ENCODE measurements around the gene THAP10. TPM values are rescaled to one million over a fixed set of nuclear protein-coding genes. Genes with fewer than 3 reads are reported as not detected.
A peak's percentile ranks its signal among the peaks of the same experiment; 100 is the strongest.

Gene THAP10
- polyA plus RNA-seq, 2 of the 4 experiments (the other 2 are of a cell fraction), result 6.8 to 9.4 TPM

DNA sequence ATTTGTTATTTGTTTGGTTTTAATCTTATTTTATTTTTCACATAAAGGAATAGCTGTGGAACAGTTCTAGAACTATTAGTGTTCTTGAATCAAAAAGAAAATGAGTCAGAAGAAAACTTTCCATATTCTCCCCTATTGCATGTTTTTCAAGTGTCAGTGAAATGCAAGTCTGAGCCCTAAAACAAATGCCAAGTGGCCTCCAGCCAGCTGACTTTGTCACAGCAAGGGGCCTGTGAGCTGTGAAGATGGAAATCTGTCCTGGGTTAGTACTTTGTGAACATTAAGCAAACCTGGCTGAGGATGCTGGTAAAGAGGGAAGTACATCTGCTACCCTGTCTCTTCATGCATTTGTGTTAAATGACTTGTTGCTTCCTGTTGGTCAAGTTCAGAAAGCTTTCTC lies 14.6 kb upstream of the THAP10 start:
- no peak for DNase-seq (ENCODE audit: low read depth in 1 of 2, low spot score in 1 of 2)
- Histone ChIP-seq H3K4me1 (peaks cover 8% of the 10 kb centered on the region; the same call in 2 of the 3 replicates), H3K9me3 (peaks cover 23% of the 10 kb centered on the region), H3K27ac (no peak overlapping the region), H3K4me2 (no peak overlapping the region), H3K4me3 (no peak overlapping the region)
- peak; percentile 39 for FAIRE-seq
- ChIA-PET CTCF (interaction anchor here (0.9 to 1.8 kb wide), 4 partner anchors 32 to 537 kb away, joined by 3 to 5 read pairs (median 4); no protein-coding TSS in a partner anchor), POLR2A (no interaction called here)
- ATAC-seq, result no peak
- TF ChIP-seq TP53 (CRISPR knock-in tag; IDR thresholded peaks at IDR 0.05) (no peak), RCOR1 (IDR thresholded peaks at IDR 0.05; ENCODE audit: low read depth, low read length) (no peak)
- TF ChIP-seq, protein P1, sequence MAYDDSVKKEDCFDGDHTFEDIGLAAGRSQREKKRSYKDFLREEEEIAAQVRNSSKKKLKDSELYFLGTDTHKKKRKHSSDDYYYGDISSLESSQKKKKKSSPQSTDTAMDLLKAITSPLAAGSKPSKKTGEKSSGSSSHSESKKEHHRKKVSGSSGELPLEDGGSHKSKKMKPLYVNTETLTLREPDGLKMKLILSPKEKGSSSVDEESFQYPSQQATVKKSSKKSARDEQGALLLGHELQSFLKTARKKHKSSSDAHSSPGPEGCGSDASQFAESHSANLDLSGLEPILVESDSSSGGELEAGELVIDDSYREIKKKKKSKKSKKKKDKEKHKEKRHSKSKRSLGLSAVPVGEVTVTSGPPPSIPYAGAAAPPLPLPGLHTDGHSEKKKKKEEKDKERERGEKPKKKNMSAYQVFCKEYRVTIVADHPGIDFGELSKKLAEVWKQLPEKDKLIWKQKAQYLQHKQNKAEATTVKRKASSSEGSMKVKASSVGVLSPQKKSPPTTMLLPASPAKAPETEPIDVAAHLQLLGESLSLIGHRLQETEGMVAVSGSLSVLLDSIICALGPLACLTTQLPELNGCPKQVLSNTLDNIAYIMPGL (CRISPR knock-in tag; IDR thresholded peaks at IDR 0.05; ENCODE audit: borderline replicate concordance), result no peak

DNA sequence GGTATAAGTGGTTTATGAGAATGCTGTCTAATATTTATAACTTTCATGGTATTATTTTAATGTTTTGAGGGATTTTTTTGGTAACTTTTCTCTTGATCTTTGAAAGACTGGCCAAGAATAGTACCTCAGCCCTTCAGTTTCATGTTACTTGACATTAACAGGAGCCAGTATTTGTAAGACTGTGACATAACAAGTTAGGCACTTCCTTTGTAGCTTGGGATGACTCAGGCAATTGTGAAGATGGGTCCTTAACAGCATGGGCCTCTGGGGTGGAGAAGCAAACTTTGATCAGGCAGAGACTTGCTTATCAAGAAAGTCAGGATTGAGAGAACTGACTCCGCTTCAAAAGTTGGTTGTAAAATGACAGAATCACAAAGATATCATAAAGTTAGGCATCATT lies 9.9 kb upstream of the THAP10 start:
- no peak overlapping the region for H3K4me3 ChIP-seq
- ATAC-seq (peak; percentile 30 to 68; a peak in 4 of 6 replicates), FAIRE-seq (peak; percentile 81), DNase-seq (ENCODE audit: low read depth in 1 of 2, low spot score in 1 of 2) (peak in 1 of 2 experiments; percentile 63)
- peaks cover 9% of the 10 kb centered on the region; the same call in 2 of the 3 replicates for H3K4me1 ChIP-seq
- H3K9me3 ChIP-seq, result peaks cover 4% of the 10 kb centered on the region
- CTCF ChIA-PET, result no interaction called here
- 0 out of 3 replicates have a peak overlapping the region, but pooled peaks have one; percentile 3 for H3K4me2 ChIP-seq
- POLR2A ChIA-PET, result no interaction called here
- peak overlapping the region in 1 of 2 experiments; percentile 42; a peak in 3 of 6 replicates for H3K27ac ChIP-seq
- 97% methylated on average over 1 of the region's 1 CpG for WGBS (ENCODE audit: missing lambda C conversion rate)
- TF ChIP-seq PHF8 (IDR thresholded peaks at IDR 0.05; ENCODE audit: borderline replicate concordance, low read depth) (no peak), MAFK (IDR thresholded peaks at IDR 0.05; ENCODE audit: partially characterized antibody) (peak; percentile 13)

DNA sequence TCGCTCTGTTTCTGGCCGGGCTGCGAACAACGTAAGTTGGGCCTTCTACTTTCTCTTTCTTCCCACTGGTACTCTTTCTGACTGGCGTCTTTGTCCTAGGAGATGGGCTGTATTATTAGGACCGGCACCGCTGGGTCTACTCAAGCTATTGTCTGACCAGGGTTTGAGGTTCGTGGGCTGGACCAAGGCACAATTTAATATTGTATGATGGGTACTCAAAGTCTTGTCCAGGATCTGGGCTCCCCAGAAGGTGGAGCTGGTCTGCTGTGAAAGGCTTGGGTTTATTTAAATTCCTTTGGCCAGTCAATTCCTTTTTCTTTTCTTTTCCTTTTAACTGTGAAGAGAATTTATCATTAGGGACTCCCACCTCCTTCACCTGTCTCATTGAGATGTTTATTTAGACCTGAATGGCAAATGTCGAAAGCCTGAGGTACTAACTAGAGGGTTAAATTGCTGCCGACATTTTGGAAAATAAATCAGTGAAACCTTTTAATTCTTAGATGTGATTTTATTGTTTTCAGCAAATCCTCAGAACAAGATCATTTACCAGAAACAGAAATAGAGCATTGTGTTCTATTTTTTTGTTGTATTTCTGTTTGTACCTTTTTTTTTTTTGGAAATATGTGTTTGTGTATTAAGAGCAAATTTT lies 803 bp upstream of the THAP10 start:
- TF ChIP-seq RAD21 (conservative IDR thresholded peaks at IDR 0.05 in 1 of 2, IDR thresholded peaks at IDR 0.05 in 1 of 2) (peak; percentile 83 to 85), KDM5A (IDR thresholded peaks at IDR 0.05) (peak; percentile 90), SMC3 (IDR thresholded peaks at IDR 0.05) (peak; percentile 71), HEYL (CRISPR knock-in tag; IDR thresholded peaks at IDR 0.05) (no peak), KDM1A (IDR thresholded peaks at IDR 0.05; ENCODE audit: low read depth) (0 out of 2 replicates have a peak, but pooled peaks have one; percentile 4), EHF (CRISPR knock-in tag; IDR thresholded peaks at IDR 0.05) (no peak)
- TF ChIP-seq, protein P2, sequence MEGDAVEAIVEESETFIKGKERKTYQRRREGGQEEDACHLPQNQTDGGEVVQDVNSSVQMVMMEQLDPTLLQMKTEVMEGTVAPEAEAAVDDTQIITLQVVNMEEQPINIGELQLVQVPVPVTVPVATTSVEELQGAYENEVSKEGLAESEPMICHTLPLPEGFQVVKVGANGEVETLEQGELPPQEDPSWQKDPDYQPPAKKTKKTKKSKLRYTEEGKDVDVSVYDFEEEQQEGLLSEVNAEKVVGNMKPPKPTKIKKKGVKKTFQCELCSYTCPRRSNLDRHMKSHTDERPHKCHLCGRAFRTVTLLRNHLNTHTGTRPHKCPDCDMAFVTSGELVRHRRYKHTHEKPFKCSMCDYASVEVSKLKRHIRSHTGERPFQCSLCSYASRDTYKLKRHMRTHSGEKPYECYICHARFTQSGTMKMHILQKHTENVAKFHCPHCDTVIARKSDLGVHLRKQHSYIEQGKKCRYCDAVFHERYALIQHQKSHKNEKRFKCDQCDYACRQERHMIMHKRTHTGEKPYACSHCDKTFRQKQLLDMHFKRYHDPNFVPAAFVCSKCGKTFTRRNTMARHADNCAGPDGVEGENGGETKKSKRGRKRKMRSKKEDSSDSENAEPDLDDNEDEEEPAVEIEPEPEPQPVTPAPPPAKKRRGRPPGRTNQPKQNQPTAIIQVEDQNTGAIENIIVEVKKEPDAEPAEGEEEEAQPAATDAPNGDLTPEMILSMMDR (IDR thresholded peaks at IDR 0.05), result peak; percentile 85
- DNase-seq (ENCODE audit: low read depth in 1 of 2, low spot score in 1 of 2) (peak; percentile 40 to 72), FAIRE-seq (peak; percentile 95), ATAC-seq (peak; percentile 64 to 72)
- H3K4me3 ChIP-seq, result peak overlapping the region; percentile 73
- ChIA-PET CTCF (interaction anchor here (0.6 to 2.9 kb wide), 27 partner anchors 8 to 1263 kb away, joined by 3 to 12 read pairs (median 3); partner anchors contain the start of gene THSD4), POLR2A (interaction anchor here (0.9 kb wide), 1 partner anchor 41 kb away, joined by 3 read pairs; no protein-coding TSS in a partner anchor)
- 5% methylated on average over 10 of the region's 10 CpGs for WGBS (ENCODE audit: missing lambda C conversion rate)
- no peaks in the 10 kb centered on the region for H3K9me3 ChIP-seq
- peak overlapping the region; percentile 85 to 91 for H3K27ac ChIP-seq
- peak overlapping the region; percentile 68 for H3K4me2 ChIP-seq
- peaks cover 12% of the 10 kb centered on the region for H3K4me1 ChIP-seq

DNA sequence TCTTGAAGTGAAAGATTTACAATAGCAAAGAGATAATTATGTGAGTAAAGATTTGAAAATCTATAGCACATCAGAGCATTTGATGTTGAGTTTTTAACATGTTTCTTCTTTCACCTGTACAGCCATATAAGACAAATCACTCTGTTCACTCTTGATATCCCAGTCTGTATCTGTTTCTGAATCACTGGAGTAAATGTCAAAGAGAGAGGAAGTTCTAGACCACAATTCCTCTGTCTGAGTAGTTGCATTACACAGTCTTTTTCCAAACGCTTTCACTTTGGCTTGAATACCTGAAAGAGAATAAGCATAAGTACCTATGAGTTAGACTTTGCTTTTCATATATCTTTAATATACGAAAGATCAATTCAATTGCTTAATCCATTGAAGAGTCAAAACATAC lies 9.9 kb downstream of the THAP10 start:
- DNase-seq (ENCODE audit: low read depth in 1 of 2, low spot score in 1 of 2) (no peak), FAIRE-seq (peak; percentile 86), ATAC-seq (no peak)
- no peak overlapping the region for H3K27ac ChIP-seq
- no peaks in the 10 kb centered on the region for H3K9me3 ChIP-seq
- CTCF ChIA-PET, result interaction anchor here (0.8 to 8.3 kb wide), 5 partner anchors 8 to 919 kb away, joined by 3 to 56 read pairs (median 3); no protein-coding TSS in a partner anchor
- no peaks in the 10 kb centered on the region for H3K4me1 ChIP-seq
- POLR2A ChIA-PET, result no interaction called here
- no peak overlapping the region for H3K4me3 ChIP-seq
- no peak overlapping the region for H3K4me2 ChIP-seq
- 87% methylated on average over 2 of the region's 2 CpGs for WGBS (ENCODE audit: missing lambda C conversion rate)
- TF ChIP-seq, protein P3, sequence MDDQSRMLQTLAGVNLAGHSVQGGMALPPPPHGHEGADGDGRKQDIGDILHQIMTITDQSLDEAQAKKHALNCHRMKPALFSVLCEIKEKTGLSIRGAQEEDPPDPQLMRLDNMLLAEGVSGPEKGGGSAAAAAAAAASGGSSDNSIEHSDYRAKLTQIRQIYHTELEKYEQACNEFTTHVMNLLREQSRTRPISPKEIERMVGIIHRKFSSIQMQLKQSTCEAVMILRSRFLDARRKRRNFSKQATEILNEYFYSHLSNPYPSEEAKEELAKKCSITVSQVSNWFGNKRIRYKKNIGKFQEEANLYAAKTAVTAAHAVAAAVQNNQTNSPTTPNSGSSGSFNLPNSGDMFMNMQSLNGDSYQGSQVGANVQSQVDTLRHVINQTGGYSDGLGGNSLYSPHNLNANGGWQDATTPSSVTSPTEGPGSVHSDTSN (IDR thresholded peaks at IDR 0.05), result no peak
- TF ChIP-seq JUNB (IDR thresholded peaks at IDR 0.05), result no peak
- no peak for TF ChIP-seq SMC3 (IDR thresholded peaks at IDR 0.05)
- TF ChIP-seq, protein P4, sequence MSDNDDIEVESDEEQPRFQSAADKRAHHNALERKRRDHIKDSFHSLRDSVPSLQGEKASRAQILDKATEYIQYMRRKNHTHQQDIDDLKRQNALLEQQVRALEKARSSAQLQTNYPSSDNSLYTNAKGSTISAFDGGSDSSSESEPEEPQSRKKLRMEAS (IDR thresholded peaks at IDR 0.05), result no peak
- no peak for TF ChIP-seq RCOR1 (IDR thresholded peaks at IDR 0.05; ENCODE audit: low read depth, low read length)
- no peak for TF ChIP-seq HOXA7 (CRISPR knock-in tag; IDR thresholded peaks at IDR 0.05)
- no peak for TF ChIP-seq HOXB13 (CRISPR knock-in tag; IDR thresholded peaks at IDR 0.05; ENCODE audit: low read depth)
- TF ChIP-seq JUN (IDR thresholded peaks at IDR 0.05), result no peak
- no peak for TF ChIP-seq FOSL2 (IDR thresholded peaks at IDR 0.05)
- no peak for TF ChIP-seq FOSL2 (CRISPR knock-in tag; IDR thresholded peaks at IDR 0.05)
- TF ChIP-seq CHD2 (IDR thresholded peaks at IDR 0.05; ENCODE audit: low read length, partially characterized antibody), result no peak
- TF ChIP-seq HOXB5 (CRISPR knock-in tag; IDR thresholded peaks at IDR 0.05), result no peak
- TF ChIP-seq, protein P5, sequence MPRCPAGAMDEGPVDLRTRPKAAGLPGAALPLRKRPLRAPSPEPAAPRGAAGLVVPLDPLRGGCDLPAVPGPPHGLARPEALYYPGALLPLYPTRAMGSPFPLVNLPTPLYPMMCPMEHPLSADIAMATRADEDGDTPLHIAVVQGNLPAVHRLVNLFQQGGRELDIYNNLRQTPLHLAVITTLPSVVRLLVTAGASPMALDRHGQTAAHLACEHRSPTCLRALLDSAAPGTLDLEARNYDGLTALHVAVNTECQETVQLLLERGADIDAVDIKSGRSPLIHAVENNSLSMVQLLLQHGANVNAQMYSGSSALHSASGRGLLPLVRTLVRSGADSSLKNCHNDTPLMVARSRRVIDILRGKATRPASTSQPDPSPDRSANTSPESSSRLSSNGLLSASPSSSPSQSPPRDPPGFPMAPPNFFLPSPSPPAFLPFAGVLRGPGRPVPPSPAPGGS (IDR thresholded peaks at IDR 0.05), result no peak
- no peak for TF ChIP-seq ZSCAN20 (CRISPR knock-in tag; IDR thresholded peaks at IDR 0.05)
- TF ChIP-seq RFX5 (IDR thresholded peaks at IDR 0.05), result no peak

All from A549 (cell line).